ENCODE results near the gene RGS14. TPM values are rescaled to one million over a fixed set of nuclear protein-coding genes. Genes with fewer than 3 reads are reported as not detected.
A peak's percentile ranks its signal among the peaks of the same experiment; 100 is the strongest.

RGS14 gene
- total RNA-seq, 1 experiment from 2014 or later: 11.9 TPM

DNA sequence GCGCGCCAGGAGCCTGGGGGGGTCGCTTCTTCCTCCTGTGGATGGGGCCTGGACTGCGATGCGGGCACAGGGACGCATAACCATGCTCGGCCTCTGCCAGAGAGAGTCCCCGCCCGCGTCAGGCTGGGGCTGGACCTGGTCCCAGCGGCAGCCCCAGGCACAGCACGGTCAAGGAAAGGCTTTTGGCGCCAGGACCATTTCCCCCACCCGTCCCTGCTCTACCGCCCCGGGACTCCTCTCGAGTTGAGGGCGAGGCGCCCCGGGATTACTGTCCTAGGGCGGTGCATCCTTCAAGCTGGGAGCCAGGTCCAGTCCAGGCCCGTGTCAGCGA is 46.4 kb upstream of the RGS14 start:
- POLR2A ChIA-PET (ENCODE audit: unreplicated experiment): no interaction called here
- TF ChIP-seq, protein P1, sequence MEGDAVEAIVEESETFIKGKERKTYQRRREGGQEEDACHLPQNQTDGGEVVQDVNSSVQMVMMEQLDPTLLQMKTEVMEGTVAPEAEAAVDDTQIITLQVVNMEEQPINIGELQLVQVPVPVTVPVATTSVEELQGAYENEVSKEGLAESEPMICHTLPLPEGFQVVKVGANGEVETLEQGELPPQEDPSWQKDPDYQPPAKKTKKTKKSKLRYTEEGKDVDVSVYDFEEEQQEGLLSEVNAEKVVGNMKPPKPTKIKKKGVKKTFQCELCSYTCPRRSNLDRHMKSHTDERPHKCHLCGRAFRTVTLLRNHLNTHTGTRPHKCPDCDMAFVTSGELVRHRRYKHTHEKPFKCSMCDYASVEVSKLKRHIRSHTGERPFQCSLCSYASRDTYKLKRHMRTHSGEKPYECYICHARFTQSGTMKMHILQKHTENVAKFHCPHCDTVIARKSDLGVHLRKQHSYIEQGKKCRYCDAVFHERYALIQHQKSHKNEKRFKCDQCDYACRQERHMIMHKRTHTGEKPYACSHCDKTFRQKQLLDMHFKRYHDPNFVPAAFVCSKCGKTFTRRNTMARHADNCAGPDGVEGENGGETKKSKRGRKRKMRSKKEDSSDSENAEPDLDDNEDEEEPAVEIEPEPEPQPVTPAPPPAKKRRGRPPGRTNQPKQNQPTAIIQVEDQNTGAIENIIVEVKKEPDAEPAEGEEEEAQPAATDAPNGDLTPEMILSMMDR (conservative IDR thresholded peaks at IDR 0.05): no peak
- no peak for TF ChIP-seq EZH2 (IDR thresholded peaks at IDR 0.05; ENCODE audit: low read depth)
- Histone ChIP-seq H3F3A (ENCODE audit: insufficient read depth, low read depth) (peaks cover 26% of the 10 kb centered on the region; the same call in 1 of the 2 replicates), H3K9me2 (ENCODE audit: insufficient read depth) (no peaks in the 10 kb centered on the region), H3K4me2 (peak overlapping the region; percentile 89), H4K20me1 (ENCODE audit: insufficient read depth) (peaks cover 9% of the 10 kb centered on the region; the same call in 1 of the 2 replicates), H3K27ac (no peak overlapping the region), H3K36me3 (ENCODE audit: low read depth) (peaks cover 3% of the 10 kb centered on the region; the same call in 1 of the 2 replicates), H3K4me1 (replicated peaks; ENCODE audit: insufficient read depth) (peaks cover 10% of the 10 kb centered on the region; the same call in 1 of the 2 replicates), H3K27me3 (ENCODE audit: insufficient read depth, low read depth) (no peaks in the 10 kb centered on the region), H3K4me3 (peak overlapping the region; percentile 72), H3K9me3 (ENCODE audit: insufficient read depth, low read depth) (no peaks in the 10 kb centered on the region), H3K79me2 (ENCODE audit: low read depth) (no peaks in the 10 kb centered on the region), H2AFZ (peak overlapping the region; percentile 92; the same call in 1 of the 2 replicates)
- DNase-seq: no peak
- no TSS peak for BruUV-seq (replicated peaks)
- CTCF ChIA-PET: no interaction called here
- intact Hi-C loops (cut with micrococcal nuclease; ENCODE audit: unreplicated experiment): no loop called here

DNA sequence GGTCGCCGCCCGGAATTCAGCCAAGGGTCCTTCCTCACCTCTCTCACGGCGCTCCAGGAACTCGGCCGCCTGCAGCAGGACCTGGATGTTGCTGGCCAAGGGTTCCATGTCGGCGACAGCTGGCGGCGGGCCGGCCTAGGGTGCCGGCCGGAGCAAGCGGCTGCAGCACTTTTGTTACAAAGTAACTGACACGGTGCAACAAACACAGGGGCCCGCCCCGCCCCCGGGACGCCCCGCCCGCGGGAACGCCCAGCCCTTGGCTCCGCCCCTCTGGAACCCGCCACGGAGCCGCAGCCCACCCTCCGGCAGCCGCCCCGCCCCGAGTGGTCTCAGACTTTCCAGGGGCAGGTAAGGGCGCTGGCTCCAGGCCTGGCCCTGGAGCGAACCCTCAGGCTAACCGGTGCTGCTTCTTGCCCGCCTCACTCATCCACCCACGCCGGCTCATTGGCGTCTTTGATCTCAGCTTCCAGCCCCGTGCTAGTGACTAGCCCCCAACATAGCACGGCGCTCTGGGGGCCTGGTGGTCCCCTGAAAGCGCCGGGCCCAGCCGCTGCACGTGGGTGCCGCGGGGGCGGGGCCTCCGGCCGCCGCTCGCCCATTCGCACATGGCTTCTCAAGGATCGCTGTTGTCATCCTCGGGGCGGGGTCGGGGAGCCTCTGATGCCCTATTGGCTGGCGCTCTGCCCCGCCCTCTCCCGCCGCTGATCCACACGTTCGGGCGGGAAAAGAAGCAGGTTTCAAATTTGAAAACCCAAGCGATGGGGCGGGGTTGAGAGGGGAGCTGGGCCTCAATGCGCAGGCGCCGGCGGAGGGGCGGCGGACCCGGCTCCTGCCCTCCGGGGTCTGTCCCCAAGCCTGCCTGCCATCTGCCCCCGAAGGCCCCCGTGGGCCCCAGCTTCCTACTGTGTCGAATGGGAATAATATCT is 45.7 kb upstream of the RGS14 start, which contains the start of gene MXD3:
Gene MXD3, minus strand, starts transcription at position 176 of the 926 bp plus-strand sequence. Its CDS starts 68 bp downstream, at position 108.
- Histone ChIP-seq H3K4me2 (peak within 1 kb of the TSS; percentile 89), H3K9me3 (ENCODE audit: insufficient read depth, low read depth) (no peaks in the 10 kb centered on the region), H3K79me2 (ENCODE audit: low read depth) (no peaks in the 10 kb centered on the region), H3K27me3 (ENCODE audit: insufficient read depth, low read depth) (no peaks in the 10 kb centered on the region), H4K20me1 (ENCODE audit: insufficient read depth) (peaks cover 9% of the 10 kb centered on the region; the same call in 1 of the 2 replicates), H3K4me1 (replicated peaks; ENCODE audit: insufficient read depth) (peaks cover 10% of the 10 kb centered on the region; the same call in 1 of the 2 replicates), H3F3A (ENCODE audit: insufficient read depth, low read depth) (peaks cover 26% of the 10 kb centered on the region; the same call in 1 of the 2 replicates), H3K27ac (peak within 1 kb of the TSS; percentile 58), H3K9me2 (ENCODE audit: insufficient read depth) (no peaks in the 10 kb centered on the region), H2AFZ (peak within 1 kb of the TSS; percentile 92), H3K4me3 (peak within 1 kb of the TSS; percentile 72), H3K36me3 (ENCODE audit: low read depth) (peaks cover 2% of the 10 kb centered on the region; the same call in 1 of the 2 replicates)
- TF ChIP-seq, protein P1 (conservative IDR thresholded peaks at IDR 0.05): no peak
- TF ChIP-seq EZH2 (IDR thresholded peaks at IDR 0.05; ENCODE audit: low read depth): no peak
- POLR2A ChIA-PET (ENCODE audit: unreplicated experiment): interaction anchor here (0.6 to 0.7 kb wide), 4 partner anchors 51 to 184 kb away, joined by 3 to 7 read pairs (median 4); no protein-coding TSS in a partner anchor
- no TSS peak for BruUV-seq (replicated peaks)
- intact Hi-C loops (cut with micrococcal nuclease; ENCODE audit: unreplicated experiment): loop anchor here (1.0 kb wide), 1 partner anchor 185 kb away; the partner anchor contains the start of gene PDLIM7
- CTCF ChIA-PET: interaction anchor here (0.7 to 1.6 kb wide), 7 partner anchors 59 to 186 kb away, joined by 3 to 8 read pairs (median 3); partner anchors contain the start of gene PDLIM7
- peak; percentile 88 to 98 for DNase-seq

DNA sequence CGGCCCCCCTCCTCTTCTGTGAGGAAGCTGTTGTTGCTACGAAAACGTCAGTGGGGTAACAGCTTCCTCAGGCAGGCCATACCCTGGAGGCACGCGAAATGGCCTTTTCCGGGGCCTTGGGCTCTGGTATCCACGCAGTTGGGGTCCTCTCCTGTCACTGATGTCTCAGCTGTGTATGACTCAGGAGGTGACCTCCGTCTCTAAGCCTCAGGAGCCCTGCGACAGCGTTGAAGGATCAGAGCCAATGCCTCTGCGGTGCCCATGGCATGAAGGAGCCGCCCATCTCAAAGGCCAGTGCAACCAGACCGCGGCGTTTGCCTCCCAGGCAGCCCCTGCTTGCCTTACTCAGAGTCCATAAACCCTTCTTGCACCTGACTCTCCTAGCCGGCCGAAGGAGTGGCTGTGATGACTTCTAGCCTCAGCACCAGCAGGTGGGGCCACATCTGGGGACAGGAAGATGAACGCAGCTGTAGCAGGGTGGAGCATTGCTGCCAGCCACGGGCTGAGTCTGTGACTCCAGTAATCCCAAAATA is 45.0 kb upstream of the RGS14 start:
- ChIA-PET CTCF (interaction anchor here (0.7 to 1.6 kb wide), 7 partner anchors 58 to 187 kb away, joined by 3 to 8 read pairs (median 3); partner anchors contain the start of gene PDLIM7), POLR2A (ENCODE audit: unreplicated experiment) (interaction anchor here (0.6 to 0.7 kb wide), 4 partner anchors 50 to 183 kb away, joined by 3 to 7 read pairs (median 4); no protein-coding TSS in a partner anchor)
- Histone ChIP-seq H4K20me1 (ENCODE audit: insufficient read depth) (peaks cover 16% of the 10 kb centered on the region; the same call in 1 of the 2 replicates), H3K4me1 (replicated peaks; ENCODE audit: insufficient read depth) (peaks cover 10% of the 10 kb centered on the region; the same call in 1 of the 2 replicates), H3K4me3 (peak overlapping the region; percentile 72), H3K27ac (no peak overlapping the region), H3K9me2 (ENCODE audit: insufficient read depth) (no peaks in the 10 kb centered on the region), H3K27me3 (ENCODE audit: insufficient read depth, low read depth) (no peaks in the 10 kb centered on the region), H3K36me3 (ENCODE audit: low read depth) (no peaks in the 10 kb centered on the region), H3K79me2 (ENCODE audit: low read depth) (no peaks in the 10 kb centered on the region), H3F3A (ENCODE audit: insufficient read depth, low read depth) (peaks cover 26% of the 10 kb centered on the region; the same call in 1 of the 2 replicates), H2AFZ (peak overlapping the region; percentile 4; the same call in 1 of the 2 replicates), H3K9me3 (ENCODE audit: insufficient read depth, low read depth) (no peaks in the 10 kb centered on the region), H3K4me2 (peak overlapping the region; percentile 89)
- intact Hi-C loops (cut with micrococcal nuclease; ENCODE audit: unreplicated experiment): loop anchor here (1.0 kb wide), 1 partner anchor 185 kb away; the partner anchor contains the start of gene PDLIM7
- TSS peak; percentile 83 for BruUV-seq (replicated peaks)
- DNase-seq: peak; percentile 67 to 71
- no peak for TF ChIP-seq EZH2 (IDR thresholded peaks at IDR 0.05; ENCODE audit: low read depth)
- TF ChIP-seq, protein P1 (conservative IDR thresholded peaks at IDR 0.05): peak; percentile 41

Measured in PC-9 (cell line).